HG02642 (cell line): ENCODE results near the gene FLT3.
A peak's percentile ranks its signal among the peaks of the same experiment; 100 is the strongest.
"Not testable (repeated sequence)": the region's sequence is repeated elsewhere in the genome, so short reads cannot be mapped to it uniquely, and the experiment has no call there.

Experiments used
- ATAC-seq: cut with Tn5 transposase; IDR thresholded peaks from one replicate; pipeline ENCODE4 v1.9.1; 2021; ENCODE audit warnings: mild to moderate bottlenecking; ENCODE audit not compliant: unreplicated experiment, poor library complexity

The FLT3 gene

DNA sequence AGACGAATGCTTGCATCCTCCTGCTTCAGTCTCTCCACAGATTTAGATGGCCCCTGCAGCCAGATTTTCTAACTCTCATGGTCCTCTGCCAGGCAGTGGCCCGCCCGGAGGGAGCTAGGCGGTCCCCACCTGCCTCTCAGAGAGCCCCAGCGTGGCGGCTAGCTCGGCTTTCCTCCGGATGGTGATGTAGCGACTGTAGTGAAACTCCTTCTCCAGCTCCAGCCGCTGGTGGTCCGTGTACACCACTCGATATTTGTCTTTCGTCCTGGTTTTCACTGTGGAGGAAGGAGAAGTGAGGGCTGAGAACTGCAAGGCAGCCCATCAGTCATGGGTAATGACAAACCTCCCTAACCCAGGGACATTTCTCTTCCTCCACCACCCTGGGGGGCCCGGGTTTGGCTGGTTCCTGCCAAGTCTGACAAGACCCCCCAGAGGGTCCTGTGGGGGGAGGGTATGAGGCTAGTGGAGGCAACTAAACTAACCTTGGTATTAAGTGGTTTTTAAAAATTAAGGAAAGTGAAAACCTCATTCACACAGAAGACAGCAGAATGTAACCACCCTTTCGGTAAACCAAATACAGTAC lies 135.5 kb downstream of the FLT3 start:
- ATAC-seq, result no peak

DNA sequence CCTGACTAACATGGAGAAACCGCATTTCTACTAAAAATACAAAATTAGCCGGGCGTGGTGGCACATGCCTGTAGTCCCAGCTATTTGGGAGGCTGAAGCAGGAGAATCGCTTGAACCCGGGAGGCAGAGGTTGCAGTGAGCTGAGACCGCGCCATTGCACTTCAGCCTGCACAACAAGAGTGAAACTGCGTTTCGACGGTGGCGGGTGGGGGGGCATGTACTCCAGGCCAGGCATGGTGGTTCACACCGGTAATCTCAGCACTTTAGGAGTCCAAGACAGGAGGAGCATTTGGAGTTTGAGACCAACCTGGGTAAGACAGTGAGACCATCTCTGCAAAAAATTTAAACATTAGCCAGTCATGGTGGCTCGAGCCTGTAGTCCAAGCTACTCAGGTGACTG lies 136.2 kb downstream of the FLT3 start:
- ATAC-seq, result not testable (repeated sequence)

DNA sequence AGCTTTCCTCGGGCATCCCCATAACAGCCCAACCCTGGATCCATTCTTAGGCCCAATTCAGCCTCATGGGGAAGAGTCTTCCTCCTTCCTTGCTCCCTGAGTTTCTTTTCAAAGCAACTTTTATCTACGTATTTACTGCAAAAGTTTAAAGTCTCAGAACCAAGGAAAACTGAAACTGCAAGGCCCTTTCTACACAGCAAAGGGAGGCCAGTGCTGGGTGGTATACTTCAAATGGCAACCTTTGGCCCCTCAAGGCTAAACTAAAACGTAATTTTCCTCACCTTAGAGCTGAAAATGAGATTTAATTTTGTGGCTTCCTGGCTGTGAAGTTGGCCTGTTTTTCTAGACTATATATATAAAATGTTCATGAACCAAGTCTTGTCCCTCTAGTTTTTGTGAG lies 136.9 kb downstream of the FLT3 start:
- no peak for ATAC-seq

DNA sequence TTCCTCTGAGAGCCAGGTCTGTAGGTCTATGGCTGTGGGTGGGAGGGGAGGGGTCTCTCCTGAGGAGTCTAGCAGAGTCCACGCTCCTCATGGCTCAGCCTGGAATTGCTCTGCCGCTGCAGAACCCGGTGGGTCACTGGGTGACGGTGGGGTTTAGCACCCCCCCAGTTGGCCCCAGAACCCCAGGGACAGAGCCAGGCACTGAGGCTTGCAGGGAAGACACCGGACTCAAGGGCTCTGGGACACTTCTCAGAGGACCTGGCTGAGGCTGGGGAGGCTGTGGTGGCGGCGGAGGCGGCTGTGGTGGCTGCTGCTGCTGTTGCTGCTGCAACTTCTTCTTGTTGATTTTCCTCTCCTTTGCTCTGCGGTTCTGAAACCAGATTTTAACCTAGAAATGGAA lies 137.4 kb downstream of the FLT3 start:
- ATAC-seq, result no peak

DNA sequence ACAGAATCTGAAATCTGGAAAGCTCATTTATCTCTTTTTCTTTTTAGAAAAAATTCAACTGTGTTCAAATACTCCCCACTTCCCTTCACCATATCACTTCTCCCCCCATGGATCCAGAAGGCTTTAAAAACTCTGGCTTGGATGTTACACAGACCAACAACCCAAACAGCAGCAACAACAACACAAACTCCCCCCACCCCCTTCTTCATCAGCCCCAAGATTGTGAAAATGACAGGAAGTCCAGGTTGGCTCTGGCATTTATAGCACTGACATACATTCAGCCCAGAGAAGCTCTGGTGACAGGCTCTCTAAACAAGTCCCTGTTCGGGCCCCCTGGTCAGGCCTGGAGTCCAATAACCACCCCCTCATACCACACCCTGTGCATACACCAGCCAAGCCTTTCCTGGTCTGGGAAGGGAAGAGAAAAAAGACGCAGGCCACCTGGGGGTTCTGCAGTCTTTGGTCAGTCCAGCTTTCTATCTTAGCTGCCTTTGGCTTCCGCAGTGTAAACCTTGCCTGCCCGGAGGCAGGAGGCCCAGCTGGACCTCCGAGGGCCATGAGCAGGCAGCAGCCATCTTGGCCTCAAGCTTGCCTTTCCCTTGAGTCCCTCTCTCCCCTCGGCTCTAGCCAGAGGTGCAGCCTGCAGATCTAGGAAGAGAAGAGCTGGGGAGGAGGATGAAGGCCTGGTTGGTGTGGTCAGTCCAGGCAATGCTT lies 138.1 kb downstream of the FLT3 start:
- no peak for ATAC-seq

DNA sequence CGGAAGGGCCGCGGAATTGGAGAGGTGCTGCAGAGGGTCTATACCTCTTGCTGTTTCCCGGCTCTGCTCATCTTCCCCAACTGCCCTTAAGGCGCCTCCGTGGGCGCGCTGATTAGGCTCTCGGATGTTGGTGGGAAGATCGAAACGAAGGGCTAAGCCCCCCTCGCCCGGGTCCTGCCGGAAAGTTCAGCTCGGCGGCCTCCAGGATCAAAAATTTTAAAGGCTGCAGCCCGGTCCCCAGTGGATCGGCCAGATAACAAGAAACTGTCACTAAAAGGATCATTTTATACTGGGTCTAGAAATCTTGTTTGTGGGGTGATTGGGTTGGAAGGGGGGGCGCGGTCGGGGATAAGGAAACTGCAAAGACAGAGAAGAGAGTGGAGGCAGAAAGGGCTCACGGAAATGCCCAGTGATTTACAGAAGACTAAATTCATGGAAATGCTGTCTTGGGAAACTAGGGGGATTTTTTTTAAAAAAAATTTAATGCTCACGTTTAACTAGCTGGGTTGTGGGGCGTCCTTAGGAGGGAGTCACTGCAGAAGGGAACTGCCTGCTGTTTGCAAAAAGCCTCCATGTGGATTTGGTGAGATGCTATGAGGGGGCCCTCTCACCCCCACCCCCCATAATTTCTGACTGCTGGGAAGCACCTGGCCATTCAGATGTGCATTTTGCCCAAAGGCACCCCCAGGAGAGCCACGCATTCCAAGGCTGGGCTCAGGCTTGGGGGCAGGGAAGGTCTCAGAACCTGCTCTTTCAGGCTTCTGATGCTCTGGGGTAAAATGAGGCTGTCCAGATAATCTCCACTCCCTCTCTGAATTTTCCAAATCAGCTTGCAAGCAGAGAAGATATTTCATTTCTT lies 138.9 kb downstream of the FLT3 start:
- ATAC-seq, result no peak

DNA sequence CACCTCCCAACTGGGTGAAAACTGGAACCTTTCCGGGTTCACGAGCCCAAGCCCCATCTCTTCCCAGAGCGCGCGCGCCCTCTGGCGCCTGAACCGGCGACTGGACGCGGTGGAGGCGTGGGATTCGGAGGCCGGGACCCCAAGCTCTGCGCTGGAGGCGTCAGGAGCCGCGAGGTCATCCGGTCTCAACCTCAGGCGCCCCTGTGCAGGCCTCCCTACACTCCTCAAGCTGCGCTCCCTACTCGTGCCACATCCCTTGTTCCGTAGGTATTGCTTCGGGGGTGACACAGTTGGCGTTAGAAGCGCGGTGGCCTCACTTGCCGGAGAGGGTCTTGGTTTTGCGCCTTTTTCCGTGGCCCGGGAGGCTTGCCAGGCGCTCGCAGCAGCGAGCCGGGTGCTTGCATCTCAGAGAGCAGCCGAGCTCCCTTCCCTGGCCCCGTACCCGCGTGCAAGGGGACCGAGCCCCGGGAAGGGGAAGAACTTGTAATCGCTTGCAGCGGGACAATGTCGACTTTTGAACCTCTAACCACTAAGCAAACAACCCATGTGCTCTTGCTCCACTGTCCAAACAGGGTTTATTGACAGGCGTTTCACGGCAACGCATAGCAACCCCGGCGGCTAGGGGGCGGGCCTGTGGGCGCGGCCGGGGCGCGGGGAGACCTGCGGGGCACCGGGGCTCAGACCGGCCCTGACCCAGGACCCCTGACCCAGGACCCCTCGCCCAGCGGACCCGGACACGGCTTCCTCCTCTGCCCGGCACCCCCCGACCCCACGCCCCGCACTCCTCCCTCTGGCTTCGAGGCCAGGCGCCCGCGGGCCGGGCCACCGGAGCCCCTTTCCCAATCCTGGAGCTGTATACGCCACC lies 139.8 kb downstream of the FLT3 start:
- ATAC-seq, result no peak

DNA sequence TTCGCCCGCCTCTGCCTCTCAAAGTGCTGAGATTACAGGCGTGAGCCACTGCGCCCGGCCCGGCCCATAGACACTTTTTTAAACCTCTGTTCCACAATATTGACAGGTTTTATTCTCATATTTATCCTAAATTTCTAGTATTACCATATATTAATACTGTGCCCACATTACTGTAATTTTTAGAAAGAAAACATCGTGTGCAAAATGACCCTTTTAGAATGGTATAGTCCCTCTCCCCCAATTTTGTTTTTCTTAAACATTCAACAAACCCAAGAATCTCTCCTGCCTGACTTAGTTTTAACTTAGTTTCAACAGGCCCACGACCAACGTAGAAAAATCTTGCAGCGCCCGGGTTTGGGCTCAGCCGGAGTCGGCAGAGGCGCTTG lies 140.4 kb downstream of the FLT3 start:
- ATAC-seq, result no peak

DNA sequence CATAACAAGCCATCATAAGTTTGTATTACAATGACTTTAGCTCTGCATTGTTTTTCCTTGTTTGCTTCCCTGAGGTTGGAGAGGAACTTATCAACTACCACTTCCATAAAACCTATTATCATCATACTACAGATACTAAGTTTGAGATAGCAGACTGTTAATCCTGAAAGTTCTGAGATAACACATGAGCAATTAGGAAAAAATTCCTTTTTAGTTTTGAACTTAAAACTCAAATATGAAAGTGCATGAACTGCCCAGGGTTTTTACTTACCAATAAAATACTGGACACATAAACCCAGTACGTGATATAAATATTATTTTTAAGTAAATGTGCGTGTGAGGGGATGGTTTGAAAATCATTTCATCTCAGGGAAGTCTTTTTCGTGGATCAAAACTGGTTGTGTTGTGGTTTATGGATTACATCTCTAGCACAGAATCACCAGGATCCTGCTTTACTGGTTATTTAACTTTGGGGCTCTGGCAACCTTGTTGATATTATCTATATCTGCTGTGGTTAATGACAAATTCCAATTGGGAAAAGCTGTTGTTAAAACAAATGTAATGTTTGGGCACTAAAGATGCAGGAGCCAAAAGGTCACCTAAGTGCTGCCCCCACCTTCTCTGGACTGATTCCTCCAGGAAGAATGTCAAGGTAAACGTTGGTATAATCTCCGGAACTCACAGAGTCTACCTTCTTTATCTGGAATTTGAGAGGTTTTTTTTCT lies 143.6 kb downstream of the FLT3 start:
- no peak for ATAC-seq

DNA sequence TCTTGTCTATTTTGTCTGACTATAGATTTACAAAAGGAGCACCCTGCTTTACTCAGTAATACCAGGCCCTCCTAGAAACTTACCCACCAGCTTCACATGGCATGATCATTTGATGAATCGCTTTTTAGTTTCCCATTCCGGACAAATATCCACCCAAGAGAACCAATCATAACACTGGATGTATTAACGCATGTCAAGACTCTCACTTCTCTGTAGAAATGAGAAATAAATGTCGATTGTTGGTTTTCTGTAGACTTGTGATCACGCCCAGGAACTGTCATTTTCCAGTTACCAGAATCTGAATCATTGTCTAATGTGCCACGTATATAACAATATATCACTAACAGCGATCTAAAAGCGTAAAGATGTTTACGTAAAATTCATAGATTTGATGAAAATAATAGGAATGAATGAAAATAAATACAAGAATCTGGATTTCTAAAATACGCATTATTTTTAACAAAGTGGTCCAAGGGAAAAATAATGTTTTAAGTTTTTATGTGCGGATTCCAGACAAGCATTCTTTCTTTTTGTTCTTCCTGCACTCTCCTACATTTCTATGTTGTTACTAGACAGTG lies 145.3 kb downstream of the FLT3 start:
- ATAC-seq, result no peak

DNA sequence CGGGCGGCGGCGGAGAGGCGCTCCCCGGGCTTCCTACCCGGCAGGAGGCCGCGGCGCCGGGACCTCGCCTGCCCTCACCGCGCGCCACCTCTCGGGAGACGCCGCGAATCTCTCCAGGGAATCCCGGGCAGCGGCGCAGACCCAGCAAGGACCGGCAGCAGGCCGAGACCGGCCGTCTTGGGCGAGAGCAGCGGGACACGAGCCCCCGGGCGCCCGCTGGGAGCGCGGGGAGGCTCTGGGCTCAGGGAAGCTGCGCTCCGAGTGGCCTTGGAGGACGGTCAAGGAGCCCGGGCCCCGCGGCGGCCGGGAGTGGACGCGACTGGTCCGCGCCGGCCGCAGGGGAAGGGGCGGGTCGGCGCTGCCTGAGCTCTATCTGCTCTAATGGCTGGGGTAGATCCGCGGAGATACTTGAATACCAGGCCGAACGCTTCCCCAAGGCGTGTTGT lies 145.9 kb downstream of the FLT3 start:
- ATAC-seq, result peak; percentile 42

DNA sequence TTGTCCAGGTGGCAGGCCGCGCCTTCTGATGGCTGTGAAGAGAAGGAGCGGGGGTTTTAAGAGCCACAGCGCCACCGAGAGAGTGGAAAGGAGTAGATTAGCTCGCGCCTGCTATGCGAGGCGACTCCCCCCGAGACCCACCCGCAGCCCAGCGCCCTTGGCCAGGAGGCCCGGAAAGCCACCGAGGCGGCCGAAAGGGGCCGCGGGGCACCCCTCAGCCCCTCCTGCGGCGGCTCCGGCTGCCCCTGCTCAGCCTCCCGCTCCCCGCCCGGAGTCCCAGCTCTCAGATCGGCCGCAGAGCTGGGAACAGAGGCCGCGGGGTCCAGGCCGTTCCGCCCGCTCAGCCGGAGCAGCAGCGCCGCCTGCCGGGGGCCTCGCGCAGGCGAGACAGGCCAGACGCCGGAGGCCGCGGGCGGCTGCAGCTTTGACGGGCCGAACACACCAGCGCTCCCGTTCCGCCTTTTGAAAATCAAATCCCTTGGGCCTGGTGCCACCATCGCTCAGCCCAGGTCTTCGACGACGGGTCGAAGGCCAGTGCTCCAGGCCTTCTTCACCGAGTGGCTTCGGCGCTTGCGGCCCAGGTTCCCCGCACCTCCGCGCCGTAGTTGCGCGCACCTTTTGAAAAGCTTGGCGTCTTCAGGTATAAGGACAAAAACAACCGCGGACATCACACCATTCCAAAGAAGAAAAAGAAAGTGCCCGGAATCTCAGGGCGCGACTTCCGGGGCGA lies 146.5 kb downstream of the FLT3 start:
- ATAC-seq, result peak; percentile 91
